ENCODE measurements around the gene TRIP6.

- no peak for TF ChIP-seq CTCF (IDR thresholded peaks at IDR 0.05; ENCODE audit: borderline replicate concordance, extremely low read depth, low read length, poor library complexity, severe bottlenecking)
- no peak for TF ChIP-seq EZH2 (IDR thresholded peaks at IDR 0.05; ENCODE audit: borderline replicate concordance, low read depth, low read length, severe bottlenecking)
Observed at GRCh38 chr7:100825751-100826513, 41.3 kb upstream of the TRIP6 start.

All from DND-41 (cell line).